ENCODE data around the gene GEMIN2.
"Not testable (repeated sequence)": the region's sequence is repeated elsewhere in the genome, so short reads cannot be mapped to it uniquely, and the experiment has no call there.

GEMIN2 gene

GRCh38 chr14:39180553-39180952 lies 66.4 kb downstream of the GEMIN2 start:
- TF ChIP-seq CTCF (IDR thresholded peaks at IDR 0.05; ENCODE audit: control insufficient read depth, insufficient read depth, low read depth, low read length, missing control alignments): no peak
- DNase-seq (ENCODE audit: low read depth): no peak
- no peak overlapping the region for H3K4me3 ChIP-seq (ENCODE audit: control insufficient read depth, low read depth, low read length)

GRCh38 chr14:39181026-39181692 lies 67.0 kb downstream of the GEMIN2 start:
- no peak overlapping the region for H3K4me3 ChIP-seq (ENCODE audit: control insufficient read depth, low read depth, low read length)
- no peak for TF ChIP-seq CTCF (IDR thresholded peaks at IDR 0.05; ENCODE audit: control insufficient read depth, insufficient read depth, low read depth, low read length, missing control alignments)
- no peak for DNase-seq (ENCODE audit: low read depth)

GRCh38 chr14:39181693-39182047 lies 67.5 kb downstream of the GEMIN2 start:
- no peak overlapping the region for H3K4me3 ChIP-seq (ENCODE audit: control insufficient read depth, low read depth, low read length)
- DNase-seq (ENCODE audit: low read depth): no peak
- no peak for TF ChIP-seq CTCF (IDR thresholded peaks at IDR 0.05; ENCODE audit: control insufficient read depth, insufficient read depth, low read depth, low read length, missing control alignments)

- DNase-seq (ENCODE audit: low read depth): no peak
- no peak for TF ChIP-seq CTCF (IDR thresholded peaks at IDR 0.05; ENCODE audit: control insufficient read depth, insufficient read depth, low read depth, low read length, missing control alignments)
- H3K4me3 ChIP-seq (ENCODE audit: control insufficient read depth, low read depth, low read length): no peak overlapping the region
Measured at GRCh38 chr14:39182770-39183684, 68.9 kb downstream of the GEMIN2 start.

GRCh38 chr14:39183685-39184003 lies 69.5 kb downstream of the GEMIN2 start:
- not testable (repeated sequence) for H3K4me3 ChIP-seq (ENCODE audit: control insufficient read depth, low read depth, low read length); DNase-seq (ENCODE audit: low read depth)

GRCh38 chr14:39184628-39185255 lies 70.6 kb downstream of the GEMIN2 start:
- no peak for DNase-seq (ENCODE audit: low read depth)
- no peak for TF ChIP-seq CTCF (IDR thresholded peaks at IDR 0.05; ENCODE audit: control insufficient read depth, insufficient read depth, low read depth, low read length, missing control alignments)
- H3K4me3 ChIP-seq (ENCODE audit: control insufficient read depth, low read depth, low read length): no peak overlapping the region
